ENCODE data around the gene MTMR11. TPM values are rescaled to one million over a fixed set of nuclear protein-coding genes. Genes with fewer than 3 reads are reported as not detected.

Gene MTMR11
- total RNA-seq (2022; extraction: Qiagen RNA extraction): 6.1 to 7.7 TPM (median 6.8 TPM) in 5 replicates

GRCh38 chr1:149936170-149936991 is at the start of gene MTMR11:
Gene MTMR11 (minus strand): TSS chr1:149936879. CDS start chr1:149936647, 232 bp downstream.

GRCh38 chr1:149927563-149928400 is 8.9 kb downstream of the MTMR11 start, which contains the start of gene SF3B4:
Gene SF3B4 (minus strand): TSS chr1:149927803. CDS start chr1:149927759, 44 bp downstream.

GRCh38 chr1:149917571-149918144 is 19.0 kb downstream of the MTMR11 start, which contains the start of gene SV2A:
Gene SV2A (minus strand): TSS chr1:149917844. CDS start chr1:149913840, 4,004 bp downstream.

GRCh38 chr1:149899460-149900284 is 37.0 kb downstream of the MTMR11 start, which contains the start of gene BOLA1:
Gene BOLA1 (plus strand): TSS chr1:149899568. CDS start chr1:149900060, 492 bp downstream.

Other genes with a start within 250 kb of the MTMR11 start
- gene FCGR1A, start 154.2 kb downstream of the MTMR11 start, total RNA-seq (2022; extraction: Qiagen RNA extraction): not detected in 5 replicates
- gene BOLA1, start 37.3 kb downstream of the MTMR11 start, total RNA-seq (2022; extraction: Qiagen RNA extraction): 14.4 to 25.9 TPM (median 24.1 TPM) in 5 replicates
- 0.06 to 0.15 TPM (median 0.10 TPM) in 5 replicates for gene SV2A, start 19.0 kb downstream of the MTMR11 start, total RNA-seq (2022; extraction: Qiagen RNA extraction)
- gene SF3B4, start 9.1 kb downstream of the MTMR11 start, total RNA-seq (2022; extraction: Qiagen RNA extraction): 129 to 146 TPM (median 133 TPM) in 5 replicates
- gene OTUD7B, start 73.8 kb upstream of the MTMR11 start, total RNA-seq (2022; extraction: Qiagen RNA extraction): 9.7 to 12.1 TPM (median 11.5 TPM) in 5 replicates
- gene VPS45, start 130.9 kb upstream of the MTMR11 start, total RNA-seq (2022; extraction: Qiagen RNA extraction): 14.4 to 15.7 TPM (median 14.6 TPM) in 5 replicates
- 5.0 to 7.0 TPM (median 6.7 TPM) in 5 replicates for gene PLEKHO1, start 213.0 kb upstream of the MTMR11 start, total RNA-seq (2022; extraction: Qiagen RNA extraction)